Measurements from ENCODE around the gene C2CD3.

Gene C2CD3

DNA sequence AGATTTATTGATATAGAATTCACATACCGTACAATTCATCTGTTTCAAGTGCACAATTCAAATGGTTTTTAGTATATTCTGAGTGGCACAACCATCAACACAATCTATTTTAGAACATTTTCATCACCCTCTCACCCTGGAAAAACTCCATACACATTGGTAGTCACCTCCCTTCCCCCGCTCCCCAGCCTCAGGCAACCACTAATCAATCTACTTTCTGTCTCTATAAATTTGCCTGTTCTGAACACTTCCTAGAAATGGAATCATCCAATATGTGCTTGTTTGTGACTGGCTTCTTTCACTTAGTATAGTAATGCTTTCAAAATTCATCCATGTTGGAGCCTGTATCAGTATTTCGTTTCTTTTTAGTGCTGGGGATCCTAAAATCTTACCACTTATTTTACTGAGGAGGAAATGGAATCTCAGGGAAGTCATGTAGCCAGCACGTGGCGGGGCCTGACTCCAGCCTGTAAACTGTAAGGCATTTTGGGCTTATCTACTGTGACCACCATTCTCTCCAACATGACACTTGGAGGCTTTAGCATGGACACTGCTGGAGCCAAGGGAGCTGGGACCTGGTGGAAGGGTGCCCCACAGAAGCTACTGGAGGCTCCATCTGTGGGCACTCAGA is 161.0 kb downstream of the C2CD3 start:
- TF ChIP-seq, protein P1, sequence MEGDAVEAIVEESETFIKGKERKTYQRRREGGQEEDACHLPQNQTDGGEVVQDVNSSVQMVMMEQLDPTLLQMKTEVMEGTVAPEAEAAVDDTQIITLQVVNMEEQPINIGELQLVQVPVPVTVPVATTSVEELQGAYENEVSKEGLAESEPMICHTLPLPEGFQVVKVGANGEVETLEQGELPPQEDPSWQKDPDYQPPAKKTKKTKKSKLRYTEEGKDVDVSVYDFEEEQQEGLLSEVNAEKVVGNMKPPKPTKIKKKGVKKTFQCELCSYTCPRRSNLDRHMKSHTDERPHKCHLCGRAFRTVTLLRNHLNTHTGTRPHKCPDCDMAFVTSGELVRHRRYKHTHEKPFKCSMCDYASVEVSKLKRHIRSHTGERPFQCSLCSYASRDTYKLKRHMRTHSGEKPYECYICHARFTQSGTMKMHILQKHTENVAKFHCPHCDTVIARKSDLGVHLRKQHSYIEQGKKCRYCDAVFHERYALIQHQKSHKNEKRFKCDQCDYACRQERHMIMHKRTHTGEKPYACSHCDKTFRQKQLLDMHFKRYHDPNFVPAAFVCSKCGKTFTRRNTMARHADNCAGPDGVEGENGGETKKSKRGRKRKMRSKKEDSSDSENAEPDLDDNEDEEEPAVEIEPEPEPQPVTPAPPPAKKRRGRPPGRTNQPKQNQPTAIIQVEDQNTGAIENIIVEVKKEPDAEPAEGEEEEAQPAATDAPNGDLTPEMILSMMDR (conservative IDR thresholded peaks at IDR 0.05; ENCODE audit: control insufficient read depth, insufficient read depth, low read depth, low read length) = no peak

DNA sequence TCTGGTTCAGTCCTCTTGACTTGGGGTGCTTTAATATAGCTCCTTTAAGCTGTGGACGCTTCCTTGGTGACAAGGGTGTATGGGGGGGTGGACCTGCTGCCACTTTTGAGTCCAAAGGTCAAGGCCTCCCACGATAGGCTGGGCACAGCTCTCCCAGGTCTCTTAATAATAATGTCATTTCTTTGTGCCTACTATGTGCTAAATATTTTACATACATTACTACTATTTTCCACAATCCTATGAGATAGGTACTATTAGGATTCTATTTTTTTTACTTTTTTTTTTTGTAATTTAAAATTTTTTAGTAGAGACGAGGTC is 161.6 kb downstream of the C2CD3 start:
- no peak for DNase-seq (ENCODE audit: low read depth)
- TF ChIP-seq, protein P1 (conservative IDR thresholded peaks at IDR 0.05; ENCODE audit: control insufficient read depth, insufficient read depth, low read depth, low read length) = no peak
- no peak overlapping the region for H3K4me3 ChIP-seq (ENCODE audit: control insufficient read depth, low read depth, low read length)

More for the DNA sequence above, 161.0 kb downstream of the C2CD3 start:
- H3K4me3 ChIP-seq (ENCODE audit: control insufficient read depth, low read depth, low read length) = no peak overlapping the region
- no peak for DNase-seq (ENCODE audit: low read depth)

- DNase-seq (ENCODE audit: low read depth) = no peak
- H3K4me3 ChIP-seq (ENCODE audit: control insufficient read depth, low read depth, low read length) = no peak within 1 kb of the TSS
- TF ChIP-seq, protein P1 (conservative IDR thresholded peaks at IDR 0.05; ENCODE audit: control insufficient read depth, insufficient read depth, low read depth, low read length) = no peak
These were observed 162.2 kb downstream of the C2CD3 start, which contains the start of gene UCP3 for GRCh38 chr11:74008373-74009229. TSS of gene UCP3 (minus strand) at chr11:74009085. CDS start at chr11:74007042, 2,043 bp downstream.

DNA sequence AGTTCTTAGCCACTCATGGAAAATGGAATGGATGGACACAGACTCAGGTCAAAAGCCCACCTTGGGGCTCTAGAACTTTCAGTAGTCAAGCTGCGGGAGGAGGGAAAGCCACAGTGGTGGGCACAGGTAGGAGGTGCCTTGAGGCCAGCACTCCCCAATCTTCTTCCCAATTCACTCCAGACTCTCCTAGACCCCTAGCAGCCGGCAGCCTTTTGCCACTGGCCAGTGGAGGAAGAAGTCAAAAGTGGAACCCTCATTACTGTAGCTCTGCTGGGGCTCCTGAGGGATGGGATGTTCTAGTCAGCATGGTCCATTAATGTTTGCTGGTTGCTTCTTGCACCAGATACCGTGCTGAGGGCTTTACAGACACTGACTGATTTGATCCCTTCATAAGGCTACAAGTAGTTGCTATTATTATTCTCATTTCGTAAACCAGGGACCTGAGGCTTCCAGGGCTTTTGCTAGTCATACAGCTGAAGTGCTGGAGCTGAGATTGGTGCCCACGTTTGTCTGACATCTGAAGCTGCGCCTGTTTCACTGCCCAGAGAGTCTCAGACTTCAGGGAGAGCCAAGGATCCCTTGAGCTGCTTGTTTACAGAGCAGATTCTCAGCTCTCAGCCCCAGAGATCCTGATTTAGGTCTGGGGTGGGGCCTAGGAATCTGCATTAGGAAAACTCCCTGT is 163.0 kb downstream of the C2CD3 start:
- no peak overlapping the region for H3K4me3 ChIP-seq (ENCODE audit: control insufficient read depth, low read depth, low read length)
- TF ChIP-seq, protein P1 (conservative IDR thresholded peaks at IDR 0.05; ENCODE audit: control insufficient read depth, insufficient read depth, low read depth, low read length) = no peak
- no peak for DNase-seq (ENCODE audit: low read depth)

DNA sequence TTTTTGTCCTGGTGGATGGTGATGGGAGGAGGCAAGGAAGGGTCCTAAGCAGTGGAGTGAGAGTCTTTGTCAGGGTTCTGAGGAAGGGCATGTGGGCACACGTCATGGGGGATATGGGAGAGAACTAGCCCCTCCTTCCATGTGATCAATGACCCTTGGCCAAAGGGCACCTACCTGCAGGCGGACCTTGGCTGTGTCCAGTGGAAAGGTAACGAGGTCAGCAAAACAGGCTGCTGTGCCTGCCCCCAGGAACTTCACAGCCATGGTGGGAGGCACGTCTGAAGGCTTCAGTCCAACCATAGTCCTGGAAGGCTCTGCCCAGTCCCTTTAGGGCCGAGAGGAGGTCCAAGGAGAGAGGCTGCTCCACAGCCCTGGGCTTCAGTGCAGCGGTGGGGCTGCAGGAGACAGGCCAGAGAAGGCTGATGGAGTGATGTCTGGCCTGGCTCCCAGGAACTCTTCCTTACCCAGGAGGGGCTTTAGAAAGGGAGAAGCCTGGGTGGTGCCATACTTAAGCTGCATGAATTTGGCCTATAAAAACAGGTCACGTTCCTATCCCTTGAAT is 164.0 kb downstream of the C2CD3 start:
- no peak for DNase-seq (ENCODE audit: low read depth)
- TF ChIP-seq, protein P1 (conservative IDR thresholded peaks at IDR 0.05; ENCODE audit: control insufficient read depth, insufficient read depth, low read depth, low read length) = no peak
- H3K4me3 ChIP-seq (ENCODE audit: control insufficient read depth, low read depth, low read length) = no peak overlapping the region

DNA sequence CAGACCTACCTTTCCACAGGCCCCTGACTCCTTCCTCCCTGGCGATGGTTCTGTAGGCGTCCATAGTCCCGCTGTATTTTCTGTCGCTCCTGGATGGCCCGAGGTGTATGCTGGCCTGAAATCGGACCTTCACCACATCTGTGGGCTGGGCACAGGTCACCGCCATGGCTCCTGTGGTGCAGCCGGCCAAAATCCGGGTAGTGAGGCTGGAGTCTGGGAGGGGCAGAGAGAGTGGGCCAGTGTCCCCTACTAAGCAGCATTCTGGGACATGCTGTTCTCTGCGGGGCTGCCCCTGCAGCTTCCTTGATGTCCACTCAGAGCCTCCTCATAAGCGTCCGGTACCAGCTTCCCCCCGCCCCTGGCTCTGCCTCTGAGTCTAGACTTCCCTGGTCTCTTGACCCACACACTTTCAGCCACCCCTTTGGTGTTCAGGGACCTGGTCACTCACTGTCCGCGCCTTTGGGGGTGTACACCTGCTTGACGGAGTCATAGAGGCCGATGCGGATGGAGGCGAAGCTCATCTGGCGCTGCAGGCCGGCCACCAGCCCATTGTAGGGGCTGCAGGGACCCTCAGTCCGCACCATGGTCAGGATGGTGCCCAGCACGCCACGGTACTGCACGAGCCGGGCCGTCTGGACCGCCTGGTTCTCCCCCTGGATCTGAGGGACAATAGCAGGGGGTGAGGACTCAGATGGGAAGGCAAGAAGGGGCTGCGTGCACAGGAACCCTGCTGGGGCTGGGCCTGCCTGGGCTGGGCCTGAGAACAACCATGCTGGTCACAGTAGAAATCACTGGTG is 164.9 kb downstream of the C2CD3 start:
- no peak overlapping the region for H3K4me3 ChIP-seq (ENCODE audit: control insufficient read depth, low read depth, low read length)
- DNase-seq (ENCODE audit: low read depth) = no peak
- TF ChIP-seq, protein P1 (conservative IDR thresholded peaks at IDR 0.05; ENCODE audit: control insufficient read depth, insufficient read depth, low read depth, low read length) = no peak
